KMS-11 (cell line): ENCODE results near the gene MTF2.
A peak's percentile ranks its signal among the peaks of the same experiment; 100 is the strongest.

Source experiments
- H2AFZ ChIP-seq: fragments of 200-600 bp; sonication (generic); 2 replicates; pipeline ENCODE4 v1.6.1; 2016; ENCODE audit warnings: antibody characterized with exemption, mixed run types, low read depth
- H3K27ac ChIP-seq: fragments of 200-600 bp; sonication (generic); 2 replicates; pipeline ENCODE4 v1.6.1; 2016; ENCODE audit warnings: mild to moderate bottlenecking, mixed run types
- H3K27me3 ChIP-seq: fragments of 200-600 bp; sonication (generic); 2 replicates; pipeline ENCODE4 v1.6.1; 2017; ENCODE audit warnings: mild to moderate bottlenecking, low read depth, mixed run types, moderate library complexity; ENCODE audit not compliant: insufficient read depth
- H3K36me3 ChIP-seq: fragments of 200-600 bp; sonication (generic); 2 replicates; pipeline ENCODE4 v1.6.1; 2017; ENCODE audit warnings: mild to moderate bottlenecking, mixed run types; ENCODE audit not compliant: insufficient read depth
- H3K4me1 ChIP-seq: fragments of 200-600 bp; sonication (generic); 2 replicates; pipeline ENCODE4 v1.6.1; 2016; ENCODE audit warnings: mild to moderate bottlenecking, low read depth, mixed run types; ENCODE audit not compliant: poor library complexity, severe bottlenecking
- H3K4me2 ChIP-seq: fragments of 200-600 bp; sonication (generic); 2 replicates; pipeline ENCODE4 v1.7.0; 2016; ENCODE audit warnings: mild to moderate bottlenecking, mixed run types
- H3K4me3 ChIP-seq: fragments of 200-600 bp; sonication (generic); IDR thresholded peaks from 2 replicates; pipeline ENCODE4 v1.6.1; 2017; ENCODE audit warnings: low read depth, low read length, mixed read lengths; ENCODE audit not compliant: insufficient read depth
- H3K79me2 ChIP-seq: fragments of 200-600 bp; sonication (generic); 2 replicates; pipeline ENCODE4 v1.6.1; 2016; ENCODE audit warnings: low read depth, mixed run types; ENCODE audit not compliant: insufficient read depth
- H3K9ac ChIP-seq: fragments of 200-600 bp; sonication (generic); 2 replicates; pipeline ENCODE4 v1.6.1; 2016; ENCODE audit warnings: mild to moderate bottlenecking, mixed run types
- H4K20me1 ChIP-seq: fragments of 200-600 bp; sonication (generic); 2 replicates; pipeline ENCODE4 v1.6.1; 2016; ENCODE audit warnings: mild to moderate bottlenecking, mixed run types; ENCODE audit not compliant: insufficient read depth
- CTCF ChIP-seq: fragments of 200-600 bp; sonication (generic); conservative IDR thresholded peaks from 2 replicates; pipeline ENCODE4 v1.6.1; 2017; ENCODE audit warnings: low read depth, mild to moderate bottlenecking, antibody characterized with exemption, low read length, moderate library complexity, mixed read lengths

Gene MTF2

DNA sequence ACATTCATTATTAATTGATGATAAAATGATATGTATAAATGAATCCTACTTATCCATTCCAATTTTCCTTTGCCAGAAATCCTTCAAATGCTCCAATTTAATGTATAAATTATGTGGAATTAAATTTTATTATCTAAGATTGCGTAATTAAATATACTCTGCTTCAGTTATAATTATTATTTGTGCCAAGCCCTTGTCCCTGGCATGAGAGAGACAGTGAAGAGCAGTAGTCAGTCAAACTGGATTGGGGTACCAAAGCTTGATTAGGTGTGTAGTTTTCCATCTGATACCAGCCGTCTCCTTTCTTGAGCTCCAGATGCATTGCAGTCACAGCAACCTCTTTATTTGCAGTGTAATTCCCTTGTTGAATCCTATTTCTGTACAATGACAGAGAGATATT, 22.4 kb upstream of the MTF2 start:
- Histone ChIP-seq H3K4me1 (peaks cover 2% of the 10 kb centered on the region), H3K9ac (no peak overlapping the region), H2AFZ (no peak overlapping the region), H3K27ac (no peak overlapping the region), H3K79me2 (no peaks in the 10 kb centered on the region), H3K4me2 (no peak overlapping the region), H3K27me3 (no peaks in the 10 kb centered on the region), H4K20me1 (no peaks in the 10 kb centered on the region), H3K4me3 (no peak overlapping the region), H3K36me3 (no peaks in the 10 kb centered on the region)
- TF ChIP-seq CTCF, result no peak

GRCh38 chr1:93061895-93062792, 16.9 kb upstream of the MTF2 start:
- Histone ChIP-seq H3K4me1 (peaks cover 11% of the 10 kb centered on the region), H3K27ac (no peak overlapping the region), H4K20me1 (no peaks in the 10 kb centered on the region), H3K36me3 (no peaks in the 10 kb centered on the region), H3K9ac (no peak overlapping the region), H3K27me3 (no peaks in the 10 kb centered on the region), H2AFZ (no peak overlapping the region), H3K79me2 (no peaks in the 10 kb centered on the region), H3K4me3 (no peak overlapping the region), H3K4me2 (0 out of 2 replicates have a peak overlapping the region, but pooled peaks have one; percentile 13)
- TF ChIP-seq CTCF, result peak; percentile 64

GRCh38 chr1:93076268-93076667, 2.8 kb upstream of the MTF2 start:
- H2AFZ ChIP-seq, result no peak overlapping the region
- no peak overlapping the region for H3K9ac ChIP-seq
- H3K27me3 ChIP-seq, result no peaks in the 10 kb centered on the region
- no peaks in the 10 kb centered on the region for H4K20me1 ChIP-seq
- TF ChIP-seq CTCF, result no peak
- no peak overlapping the region for H3K27ac ChIP-seq
- H3K4me3 ChIP-seq, result no peak overlapping the region
- no peaks in the 10 kb centered on the region for H3K36me3 ChIP-seq
- peaks cover 21% of the 10 kb centered on the region for H3K79me2 ChIP-seq
- H3K4me2 ChIP-seq, result no peak overlapping the region
- peaks cover 13% of the 10 kb centered on the region for H3K4me1 ChIP-seq

DNA sequence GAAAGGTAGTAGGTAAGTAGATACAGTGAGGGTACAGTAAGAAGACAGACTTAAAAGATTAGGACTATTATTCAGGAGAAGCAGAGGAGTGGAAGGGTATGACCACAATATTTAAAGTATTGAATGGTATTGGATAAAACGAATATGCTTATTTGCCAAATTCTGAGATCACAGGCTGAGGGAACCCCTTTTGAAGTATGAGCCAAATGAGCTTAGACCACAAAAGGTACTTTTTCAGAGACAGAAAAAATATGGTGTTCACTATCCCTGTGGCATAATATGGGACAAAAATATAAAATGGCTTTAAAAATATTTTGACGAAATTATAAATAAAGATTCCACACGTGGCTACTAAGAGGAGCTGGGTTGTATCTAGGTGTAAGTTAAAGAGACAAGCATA, 880 bp upstream of the MTF2 start:
- peak overlapping the region; percentile 98 for H3K4me2 ChIP-seq
- peak overlapping the region; percentile 64 for H3K27ac ChIP-seq
- H3K9ac ChIP-seq, result peak overlapping the region; percentile 79
- no peak overlapping the region for H3K4me3 ChIP-seq
- no peaks in the 10 kb centered on the region for H3K36me3 ChIP-seq
- no peak for TF ChIP-seq CTCF
- H3K79me2 ChIP-seq, result peaks cover 41% of the 10 kb centered on the region
- peak overlapping the region; percentile 89 for H2AFZ ChIP-seq
- no peaks in the 10 kb centered on the region for H4K20me1 ChIP-seq
- no peaks in the 10 kb centered on the region for H3K27me3 ChIP-seq
- peaks cover 33% of the 10 kb centered on the region for H3K4me1 ChIP-seq
